ENCODE results near the gene FKBP1C.
"Not testable (repeated sequence)": the region's sequence is repeated elsewhere in the genome, so short reads cannot be mapped to it uniquely, and the experiment has no call there.

The FKBP1C gene

GRCh38 chr6:63211343-63211742 is at the start of gene FKBP1C:
Gene FKBP1C, plus strand, starts transcription at chr6:63211469.
- not testable (repeated sequence) for DNase-seq

- DNase-seq: not testable (repeated sequence)
Observed at GRCh38 chr6:63164047-63164803, 47.0 kb upstream of the FKBP1C start.

- DNase-seq: no peak
Observed at GRCh38 chr6:63174173-63174572, 37.1 kb upstream of the FKBP1C start.

GRCh38 chr6:63176181-63176580 is 35.1 kb upstream of the FKBP1C start:
- no peak for DNase-seq

- no peak for DNase-seq
Observed at GRCh38 chr6:63180367-63180766, 30.9 kb upstream of the FKBP1C start.

- DNase-seq: no peak
Observed at GRCh38 chr6:63186970-63187369, 24.3 kb upstream of the FKBP1C start.

GRCh38 chr6:63188828-63189227 is 22.4 kb upstream of the FKBP1C start:
- DNase-seq: no peak

GRCh38 chr6:63193324-63193723 is 17.9 kb upstream of the FKBP1C start:
- no peak for DNase-seq

GRCh38 chr6:63197741-63198140 is 13.5 kb upstream of the FKBP1C start:
- no peak for DNase-seq

GRCh38 chr6:63213325-63213724 is 2.1 kb downstream of the FKBP1C start:
- DNase-seq: no peak

- DNase-seq: no peak
Observed at GRCh38 chr6:63214816-63215215, 3.5 kb downstream of the FKBP1C start.

- DNase-seq: no peak
Observed at GRCh38 chr6:63224179-63224578, 12.9 kb downstream of the FKBP1C start.

- not testable (repeated sequence) for DNase-seq
Observed at GRCh38 chr6:63225987-63226386, 14.7 kb downstream of the FKBP1C start.

GRCh38 chr6:63227928-63228894 is 16.9 kb downstream of the FKBP1C start:
- not testable (repeated sequence) for DNase-seq

GRCh38 chr6:63230027-63230426 is 18.8 kb downstream of the FKBP1C start:
- not testable (repeated sequence) for DNase-seq

- DNase-seq: not testable (repeated sequence)
Observed at GRCh38 chr6:63230511-63230910, 19.2 kb downstream of the FKBP1C start.

- DNase-seq: no peak
Observed at GRCh38 chr6:63236398-63236817, 25.1 kb downstream of the FKBP1C start.

- DNase-seq: no peak
Observed at GRCh38 chr6:63245420-63245819, 34.2 kb downstream of the FKBP1C start.

GRCh38 chr6:63245909-63246308 is 34.6 kb downstream of the FKBP1C start:
- no peak for DNase-seq

GRCh38 chr6:63246581-63246980 is 35.3 kb downstream of the FKBP1C start:
- DNase-seq: no peak

- DNase-seq: no peak
Observed at GRCh38 chr6:63249875-63250482, 38.7 kb downstream of the FKBP1C start.

GRCh38 chr6:63259153-63259552 is 47.9 kb downstream of the FKBP1C start:
- DNase-seq: no peak

GRCh38 chr6:63261820-63262219 is 50.6 kb downstream of the FKBP1C start:
- no peak for DNase-seq
